NCI-H187 (cell line): ENCODE results near the gene ZNF621.
A peak's percentile ranks its signal among the peaks of the same experiment; 100 is the strongest.
"Not testable (repeated sequence)": the region's sequence is repeated elsewhere in the genome, so short reads cannot be mapped to it uniquely, and the experiment has no call there.

Experiments
- DNase-seq, 2 experiments: peaks; one replicate each; lab custom pipeline; 2025; lab: John Stamatoyannopoulos, UW

The ZNF621 gene

GRCh38 chr3:40546816-40547215, 22.1 kb downstream of the ZNF621 start:
- no peak for DNase-seq

- no peak for DNase-seq
Observed at GRCh38 chr3:40550167-40550566, 25.4 kb downstream of the ZNF621 start.

GRCh38 chr3:40557575-40558161, 32.9 kb downstream of the ZNF621 start:
- DNase-seq, result no peak

- DNase-seq, result not testable (repeated sequence)
Observed at GRCh38 chr3:40562482-40562881, 37.7 kb downstream of the ZNF621 start.

- not testable (repeated sequence) for DNase-seq
Observed at GRCh38 chr3:40565629-40566028, 40.9 kb downstream of the ZNF621 start.

- DNase-seq, result no peak
Observed at GRCh38 chr3:40566694-40567093, 41.9 kb downstream of the ZNF621 start.

- no peak for DNase-seq
Observed at GRCh38 chr3:40572588-40572987, 47.8 kb downstream of the ZNF621 start.

- no peak for DNase-seq
Observed at GRCh38 chr3:40574050-40574449, 49.3 kb downstream of the ZNF621 start.

- no peak for DNase-seq
Observed at GRCh38 chr3:40574661-40575060, 49.9 kb downstream of the ZNF621 start.

- no peak for DNase-seq
Observed at GRCh38 chr3:40576396-40576795, 51.6 kb downstream of the ZNF621 start.

GRCh38 chr3:40580494-40581091, 55.8 kb downstream of the ZNF621 start:
- peak; percentile 9 to 11 for DNase-seq

GRCh38 chr3:40581166-40581565, 56.4 kb downstream of the ZNF621 start:
- no peak for DNase-seq

GRCh38 chr3:40582401-40583027, 57.8 kb downstream of the ZNF621 start:
- no peak for DNase-seq

- no peak for DNase-seq
Observed at GRCh38 chr3:40583691-40584090, 58.9 kb downstream of the ZNF621 start.

GRCh38 chr3:40584625-40585189, 59.9 kb downstream of the ZNF621 start:
- peak; percentile 11 to 33 for DNase-seq

GRCh38 chr3:40585381-40586016, 60.7 kb downstream of the ZNF621 start:
- no peak for DNase-seq

GRCh38 chr3:40586901-40587300, 62.1 kb downstream of the ZNF621 start:
- DNase-seq, result no peak

- DNase-seq, result no peak
Observed at GRCh38 chr3:40588406-40588805, 63.6 kb downstream of the ZNF621 start.
